ENCODE results near the gene LONP2.
"Not testable (repeated sequence)": the region's sequence is repeated elsewhere in the genome, so short reads cannot be mapped to it uniquely, and the experiment has no call there.

Gene LONP2

DNA sequence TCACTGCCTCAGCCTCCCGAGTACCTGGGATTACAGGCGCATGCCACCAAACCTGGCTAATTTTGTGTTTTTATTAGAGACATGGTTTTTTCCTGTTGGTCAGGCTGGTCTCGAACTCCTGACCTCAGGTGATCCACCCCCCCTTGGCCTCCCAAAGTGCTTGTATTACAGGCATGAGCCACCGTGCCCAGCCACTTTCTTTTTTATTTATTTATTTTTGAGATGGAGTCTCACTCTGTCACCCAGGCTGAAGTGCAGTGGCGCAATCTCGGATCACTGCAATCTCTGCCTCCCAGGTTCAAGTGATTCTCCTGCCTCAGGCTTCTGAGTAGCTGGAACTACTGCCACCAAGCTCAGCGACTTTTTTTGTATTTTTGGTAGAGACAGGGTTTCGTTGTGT is 158.4 kb downstream of the LONP2 start:
- DNase-seq = not testable (repeated sequence)

DNA sequence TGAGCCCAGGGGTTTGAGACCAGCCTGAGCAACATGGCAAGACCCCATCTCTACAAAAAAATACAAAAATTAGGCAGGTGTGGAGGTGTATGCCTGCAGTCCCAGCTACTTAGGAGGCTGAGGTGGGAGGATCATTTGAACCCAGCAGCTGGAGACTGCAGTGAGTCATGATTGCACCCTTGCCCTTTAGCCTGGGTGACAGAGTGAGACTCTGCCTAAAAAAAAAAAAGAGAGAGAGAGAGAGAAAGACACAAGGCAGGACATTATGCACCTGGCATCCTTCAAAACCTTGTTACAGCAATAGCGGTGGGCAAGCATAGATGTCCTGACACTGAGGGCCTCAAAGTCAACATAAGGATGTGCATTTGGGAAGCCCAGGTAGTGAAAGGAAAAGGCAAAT is 161.1 kb downstream of the LONP2 start:
- DNase-seq = no peak

DNA sequence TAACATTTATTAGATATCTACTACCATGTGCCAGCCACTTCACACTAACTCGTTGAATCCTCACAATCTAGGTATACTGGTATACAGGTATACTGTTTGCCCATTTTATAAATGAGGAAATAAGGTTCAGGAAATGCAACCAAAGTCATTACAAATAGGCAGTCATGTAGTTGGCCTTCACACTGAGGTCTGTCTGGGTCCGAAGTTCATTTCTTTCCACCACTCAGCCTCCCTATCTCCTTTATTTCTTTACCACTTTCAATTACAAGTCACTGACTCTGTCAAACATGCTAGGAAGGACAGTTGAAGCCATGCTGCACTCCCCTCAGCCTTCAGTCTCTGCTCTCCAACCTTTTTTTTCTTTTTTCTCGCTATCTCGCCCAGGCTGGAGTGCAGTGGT is 161.8 kb downstream of the LONP2 start:
- no peak for DNase-seq

Data from activated CD8-positive, alpha-beta memory T cell treated with anti-CD3 and anti-CD28 coated beads for 24 hours (primary cell).